Upper lobe of left lung (tissue), 6 donors: ENCODE results near the gene INPP4B. TPM values are rescaled to one million over a fixed set of nuclear protein-coding genes. Genes with fewer than 3 reads are reported as not detected.

Experiments
- ATAC-seq, 2 donors: fragments of 200-7000 bp; cut with Tn5 transposase; one replicate each; pipeline ENCODE4 v1.9.1; 2022; ENCODE audit warnings: mild to moderate bottlenecking in 2 of 2, moderate library complexity in 2 of 2; ENCODE audit not compliant: low FRiP score in 2 of 2
- DNase-seq, 2 donors: peaks; one replicate each; pipeline ENCODE4 v3.0.0-alpha.2; 2019 to 2020
- H3K27ac ChIP-seq, 4 donors: fragments of 200-600 bp; sonication (generic); one replicate each; pipeline ENCODE4 v1.5.1; 2016 to 2019
- H3K27me3 ChIP-seq, 4 donors: fragments of 200-600 bp; sonication (generic); one replicate each; pipeline ENCODE4 v1.5.1; 2017 to 2019
- H3K36me3 ChIP-seq, 4 donors: fragments of 200-600 bp; sonication (generic); one replicate each; pipeline ENCODE4 v1.5.1; 2016 to 2019
- H3K4me1 ChIP-seq, 4 donors: fragments of 200-600 bp; sonication (generic); one replicate each; pipeline ENCODE4 v1.5.1; 2018 to 2019
- H3K4me3 ChIP-seq, 4 donors: fragments of 200-600 bp; sonication (generic); one replicate each; pipeline ENCODE4 v1.5.1; 2017 to 2019; ENCODE audit warnings: mild to moderate bottlenecking in 2 of 4, moderate library complexity in 1 of 4
- H3K9me3 ChIP-seq, 4 donors: fragments of 200-600 bp; sonication (generic); one replicate each; pipeline ENCODE4 v1.5.1; 2018 to 2019
- EP300 ChIP-seq, 4 donors: sonication (generic); formaldehyde crosslinking; IDR thresholded peaks; one replicate each; pipeline ENCODE4 v1.5.1; 2017; ENCODE audit warnings: antibody characterized with exemption in 4 of 4, control low read depth in 2 of 4
- POLR2A ChIP-seq, 4 donors: fragments of 450-650 bp; IDR thresholded peaks; one replicate each; pipeline ENCODE4 v1.5.1; 2016 to 2017; ENCODE audit warnings: antibody characterized with exemption in 4 of 4, mild to moderate bottlenecking in 2 of 4
- POLR2AphosphoS5 ChIP-seq, 2 donors: sonication (generic); formaldehyde crosslinking; IDR thresholded peaks; one replicate each; pipeline ENCODE4 v1.5.1; 2017; ENCODE audit warnings: antibody characterized with exemption in 2 of 2
- WGBS, 2 donors: methylation state at CpG; one replicate each; pipeline ENCODE4 v1.1.5; 2017 to 2018; 5-methylcytosine and 5-hydroxymethylcytosine counted together
- total RNA-seq, 6 donors: library from RNA; depleted of rRNA in 4 of 6; stranded (reverse); fragments of >200 nt in 4 of 6; gene quantifications; one replicate each; pipeline versions ENCODE4 v1.1.0 to v1.2.1, GENCODE V29; 2016 to 2021
- TF ChIP-seq, protein P1 (sequence below), 6 experiments: fragments of 450-650 bp in 4 of 6; fragments of 200-600 bp in 2 of 6; sonication (generic) in 2 of 6; IDR thresholded peaks; one replicate each; pipeline ENCODE4 v1.5.1; 2016 to 2019; ENCODE audit warnings: antibody characterized with exemption in 6 of 6
- donor health status: DM: no; HTN: no; CAD: no; lungs with moderate emphysema.
- donor health status: DM: no; HTN: yes; CAD: no; lungs with severe emphysema.

The INPP4B gene
- total RNA-seq, 6 donors from 2014 or later: 4.7 to 31.4 (median 10.4) TPM

DNA sequence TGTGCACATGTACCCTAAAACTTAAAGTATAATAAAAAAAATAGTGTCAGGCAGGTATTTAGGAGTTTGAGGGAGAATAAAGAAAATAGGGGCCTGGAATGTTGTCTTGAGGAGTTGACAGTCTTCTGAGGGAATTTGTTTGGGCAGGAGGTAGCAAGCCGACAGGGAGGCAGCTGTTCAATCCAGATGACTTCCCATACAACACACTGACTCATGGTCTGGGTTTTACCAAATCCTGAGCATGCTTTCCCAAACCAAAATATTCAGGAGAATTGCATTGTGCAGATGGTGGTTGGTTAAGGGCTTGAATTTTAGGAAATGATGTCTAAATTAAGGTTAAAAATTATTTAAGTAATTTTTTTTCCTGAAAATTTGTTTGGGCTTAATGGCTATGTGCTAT is 430.0 kb downstream of the INPP4B start:
- H3K36me3 ChIP-seq: no peaks in the 10 kb centered on the region
- no peaks in the 10 kb centered on the region for H3K4me1 ChIP-seq
- no peak overlapping the region for H3K27ac ChIP-seq
- no peaks in the 10 kb centered on the region for H3K27me3 ChIP-seq
- H3K4me3 ChIP-seq: no peak overlapping the region
- DNase-seq (no peak), ATAC-seq (no peak)
- TF ChIP-seq POLR2A (IDR thresholded peaks at IDR 0.05) (no peak), POLR2AphosphoS5 (IDR thresholded peaks at IDR 0.05) (no peak), EP300 (IDR thresholded peaks at IDR 0.05) (no peak)
- TF ChIP-seq, protein P1, sequence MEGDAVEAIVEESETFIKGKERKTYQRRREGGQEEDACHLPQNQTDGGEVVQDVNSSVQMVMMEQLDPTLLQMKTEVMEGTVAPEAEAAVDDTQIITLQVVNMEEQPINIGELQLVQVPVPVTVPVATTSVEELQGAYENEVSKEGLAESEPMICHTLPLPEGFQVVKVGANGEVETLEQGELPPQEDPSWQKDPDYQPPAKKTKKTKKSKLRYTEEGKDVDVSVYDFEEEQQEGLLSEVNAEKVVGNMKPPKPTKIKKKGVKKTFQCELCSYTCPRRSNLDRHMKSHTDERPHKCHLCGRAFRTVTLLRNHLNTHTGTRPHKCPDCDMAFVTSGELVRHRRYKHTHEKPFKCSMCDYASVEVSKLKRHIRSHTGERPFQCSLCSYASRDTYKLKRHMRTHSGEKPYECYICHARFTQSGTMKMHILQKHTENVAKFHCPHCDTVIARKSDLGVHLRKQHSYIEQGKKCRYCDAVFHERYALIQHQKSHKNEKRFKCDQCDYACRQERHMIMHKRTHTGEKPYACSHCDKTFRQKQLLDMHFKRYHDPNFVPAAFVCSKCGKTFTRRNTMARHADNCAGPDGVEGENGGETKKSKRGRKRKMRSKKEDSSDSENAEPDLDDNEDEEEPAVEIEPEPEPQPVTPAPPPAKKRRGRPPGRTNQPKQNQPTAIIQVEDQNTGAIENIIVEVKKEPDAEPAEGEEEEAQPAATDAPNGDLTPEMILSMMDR (IDR thresholded peaks at IDR 0.05): no peak
- 76 to 84% methylated on average over 1 of the region's 1 CpG for WGBS, 2 donors
- no peaks in the 10 kb centered on the region for H3K9me3 ChIP-seq

GRCh38 chr4:142414366-142414990 is 431.6 kb downstream of the INPP4B start:
- TF ChIP-seq EP300 (IDR thresholded peaks at IDR 0.05) (no peak), POLR2AphosphoS5 (IDR thresholded peaks at IDR 0.05) (no peak), POLR2A (IDR thresholded peaks at IDR 0.05) (no peak)
- TF ChIP-seq, protein P1 (IDR thresholded peaks at IDR 0.05): no peak
- Histone ChIP-seq H3K4me1 (no peaks in the 10 kb centered on the region), H3K27me3 (no peaks in the 10 kb centered on the region), H3K36me3 (no peaks in the 10 kb centered on the region), H3K4me3 (no peak overlapping the region), H3K27ac (no peak overlapping the region), H3K9me3 (no peaks in the 10 kb centered on the region)
- ATAC-seq (no peak), DNase-seq (no peak)
- 94 to 96% methylated on average over 4 of the region's 4 CpGs for WGBS, 2 donors

- TF ChIP-seq POLR2AphosphoS5 (IDR thresholded peaks at IDR 0.05): no peak
- no peaks in the 10 kb centered on the region for H3K4me1 ChIP-seq
- no peak overlapping the region for H3K4me3 ChIP-seq
- DNase-seq: no peak
- H3K27me3 ChIP-seq: no peaks in the 10 kb centered on the region
- H3K36me3 ChIP-seq: no peaks in the 10 kb centered on the region
- H3K9me3 ChIP-seq: no peaks in the 10 kb centered on the region
- ATAC-seq: no peak
- H3K27ac ChIP-seq: no peak overlapping the region
These were observed 432.6 kb downstream of the INPP4B start for GRCh38 chr4:142413485-142413884.

DNA sequence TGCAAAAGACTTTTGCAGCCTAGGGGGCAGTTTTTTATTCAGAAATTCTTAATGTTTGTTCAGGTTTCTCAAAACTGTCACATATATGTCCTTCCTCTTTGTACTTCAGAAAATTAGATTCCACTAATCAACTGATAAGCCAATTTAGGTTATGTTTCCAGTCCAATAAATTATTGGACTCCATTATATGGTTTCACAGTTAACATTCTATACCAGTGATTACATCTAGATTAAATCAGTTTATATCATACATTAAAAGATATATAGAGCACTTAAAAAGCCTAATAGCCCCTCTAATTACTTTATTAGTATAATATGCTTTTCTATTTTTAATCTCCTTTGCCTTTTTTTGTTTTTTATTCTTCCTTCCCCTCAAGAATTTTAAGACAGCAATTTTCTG is 434.1 kb downstream of the INPP4B start:
- Histone ChIP-seq H3K36me3 (no peaks in the 10 kb centered on the region), H3K9me3 (no peaks in the 10 kb centered on the region), H3K27me3 (no peaks in the 10 kb centered on the region), H3K4me1 (no peaks in the 10 kb centered on the region), H3K4me3 (no peak overlapping the region), H3K27ac (no peak overlapping the region)
- TF ChIP-seq POLR2AphosphoS5 (IDR thresholded peaks at IDR 0.05) (no peak), POLR2A (IDR thresholded peaks at IDR 0.05) (no peak)
- no peak for ATAC-seq
- DNase-seq: no peak

DNA sequence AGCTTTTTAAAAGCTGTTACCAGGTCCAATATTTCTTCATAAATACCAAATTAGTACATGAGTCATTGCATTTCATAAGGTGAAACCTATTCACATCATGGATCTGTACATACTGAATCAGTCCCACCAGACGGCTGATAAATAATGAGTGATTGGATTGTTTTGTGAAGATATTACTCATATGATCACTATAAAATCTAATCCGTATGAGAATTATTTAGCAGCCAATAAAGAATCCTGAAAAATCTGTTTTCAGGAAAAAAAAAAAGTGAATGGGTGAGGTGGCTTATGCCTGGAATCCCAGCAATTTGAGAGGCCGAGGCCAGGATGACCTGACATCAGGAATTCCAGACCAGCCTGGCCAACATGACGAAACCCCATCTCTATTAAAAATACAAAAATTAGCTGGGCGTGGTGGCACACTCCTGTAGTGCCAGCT is 438.1 kb downstream of the INPP4B start:
- DNase-seq (no peak), ATAC-seq (no peak)
- H3K27ac ChIP-seq: no peak overlapping the region
- WGBS, 2 donors: 89% methylated on average over 5 of the region's 5 CpGs
- TF ChIP-seq, protein P1 (IDR thresholded peaks at IDR 0.05): no peak
- TF ChIP-seq POLR2AphosphoS5 (IDR thresholded peaks at IDR 0.05): no peak
- no peak for TF ChIP-seq POLR2A (IDR thresholded peaks at IDR 0.05)
- no peak for TF ChIP-seq EP300 (IDR thresholded peaks at IDR 0.05)
- no peaks in the 10 kb centered on the region for H3K36me3 ChIP-seq
- H3K27me3 ChIP-seq: no peaks in the 10 kb centered on the region
- no peaks in the 10 kb centered on the region for H3K9me3 ChIP-seq
- H3K4me3 ChIP-seq: no peak overlapping the region
- H3K4me1 ChIP-seq: peaks cover 7 to 28% (median 10%) of the 10 kb centered on the region in 4 donors

DNA sequence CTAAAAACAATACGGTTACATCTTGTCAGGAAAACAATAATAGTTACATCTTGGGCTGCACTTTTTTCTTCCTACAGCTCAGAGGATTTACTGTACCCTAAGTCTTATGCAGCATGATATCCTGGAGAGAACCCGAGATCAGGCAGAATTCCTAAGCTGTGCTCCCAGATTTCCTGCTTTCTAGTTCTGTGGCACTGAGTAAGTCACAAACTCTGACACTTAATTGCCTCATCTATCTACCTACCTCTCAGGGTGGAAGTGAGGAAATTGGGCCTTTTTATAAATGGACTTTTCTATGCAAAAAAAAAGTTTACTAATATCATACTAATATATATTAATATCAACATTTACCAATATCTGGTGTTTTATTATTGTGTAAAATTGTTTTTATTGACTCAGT is 438.5 kb downstream of the INPP4B start:
- peaks cover 7 to 28% (median 10%) of the 10 kb centered on the region in 4 donors for H3K4me1 ChIP-seq
- H3K9me3 ChIP-seq: no peaks in the 10 kb centered on the region
- H3K27me3 ChIP-seq: no peaks in the 10 kb centered on the region
- no peaks in the 10 kb centered on the region for H3K36me3 ChIP-seq
- 78 to 84% methylated on average over 2 of the region's 2 CpGs for WGBS, 2 donors
- no peak overlapping the region for H3K27ac ChIP-seq
- no peak for ATAC-seq
- H3K4me3 ChIP-seq: no peak overlapping the region
- TF ChIP-seq EP300 (IDR thresholded peaks at IDR 0.05) (no peak), POLR2AphosphoS5 (IDR thresholded peaks at IDR 0.05) (no peak), POLR2A (IDR thresholded peaks at IDR 0.05) (no peak)
- TF ChIP-seq, protein P1 (IDR thresholded peaks at IDR 0.05): no peak
- DNase-seq: no peak
